OCI-LY1 (cell line): Measurements from ENCODE around the gene CBR4.

ENCODE experiments used
- CTCF ChIP-seq: fragments of 200-600 bp; sonication (generic), shearing (Covaris generic); IDR thresholded peaks from 2 replicates; pipeline ENCODE4 v1.5.1; 2017; ENCODE audit warnings: mild to moderate bottlenecking, antibody characterized with exemption, low read length, moderate library complexity, mixed read lengths
- EZH2 ChIP-seq: fragments of 200-600 bp; sonication (generic), shearing (Covaris generic); IDR thresholded peaks from 2 replicates; pipeline ENCODE4 v1.8.0; 2017; ENCODE audit warnings: borderline replicate concordance, mixed run types, mild to moderate bottlenecking, antibody characterized with exemption, low read length, moderate library complexity, mixed read lengths

GRCh38 chr4:169000315-169000714 is 9.7 kb downstream of the CBR4 start:
- TF ChIP-seq CTCF (no peak), EZH2 (no peak)
